Fibroblast of skin of left quadriceps (primary cell): Measurements from ENCODE around the gene KLK15.
"Not testable (repeated sequence)": the region's sequence is repeated elsewhere in the genome, so short reads cannot be mapped to it uniquely, and the experiment has no call there.

Experiments used
- DNase-seq, 2 experiments: peaks; one replicate each; pipeline ENCODE4 v3.0.0-alpha.2; 2013; ENCODE audit warnings: low read depth in 2 of 2

The KLK15 gene

GRCh38 chr19:50796634-50797428 is 36.5 kb downstream of the KLK15 start:
- no peak for DNase-seq

- DNase-seq = no peak
These were observed 37.2 kb downstream of the KLK15 start for GRCh38 chr19:50796128-50796633.

DNA sequence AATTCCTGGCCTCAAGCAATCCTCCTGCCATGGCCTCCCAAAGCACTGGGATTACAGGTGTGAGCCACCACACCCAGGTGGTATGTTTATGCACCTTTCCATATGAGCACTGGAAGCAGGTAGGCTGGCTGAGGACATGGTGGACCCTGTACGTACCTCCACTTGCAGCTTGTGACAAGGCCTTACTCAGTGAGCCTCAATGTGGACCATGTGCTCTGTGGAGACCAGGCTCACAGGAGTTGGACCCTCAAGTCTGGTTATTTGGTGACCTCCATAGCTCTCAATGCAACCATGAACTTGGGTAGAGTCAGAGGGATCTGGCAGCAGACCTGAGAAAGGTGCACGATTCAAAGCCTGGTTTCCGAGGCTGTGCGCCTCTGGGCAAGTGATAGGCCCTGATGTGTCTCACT is 37.7 kb downstream of the KLK15 start:
- DNase-seq = no peak

- DNase-seq = no peak
These were observed 38.3 kb downstream of the KLK15 start for GRCh38 chr19:50794876-50795663.

- no peak for DNase-seq
These were observed 39.1 kb downstream of the KLK15 start for GRCh38 chr19:50794074-50794875.

GRCh38 chr19:50793558-50794065 is 39.8 kb downstream of the KLK15 start:
- DNase-seq = no peak

DNA sequence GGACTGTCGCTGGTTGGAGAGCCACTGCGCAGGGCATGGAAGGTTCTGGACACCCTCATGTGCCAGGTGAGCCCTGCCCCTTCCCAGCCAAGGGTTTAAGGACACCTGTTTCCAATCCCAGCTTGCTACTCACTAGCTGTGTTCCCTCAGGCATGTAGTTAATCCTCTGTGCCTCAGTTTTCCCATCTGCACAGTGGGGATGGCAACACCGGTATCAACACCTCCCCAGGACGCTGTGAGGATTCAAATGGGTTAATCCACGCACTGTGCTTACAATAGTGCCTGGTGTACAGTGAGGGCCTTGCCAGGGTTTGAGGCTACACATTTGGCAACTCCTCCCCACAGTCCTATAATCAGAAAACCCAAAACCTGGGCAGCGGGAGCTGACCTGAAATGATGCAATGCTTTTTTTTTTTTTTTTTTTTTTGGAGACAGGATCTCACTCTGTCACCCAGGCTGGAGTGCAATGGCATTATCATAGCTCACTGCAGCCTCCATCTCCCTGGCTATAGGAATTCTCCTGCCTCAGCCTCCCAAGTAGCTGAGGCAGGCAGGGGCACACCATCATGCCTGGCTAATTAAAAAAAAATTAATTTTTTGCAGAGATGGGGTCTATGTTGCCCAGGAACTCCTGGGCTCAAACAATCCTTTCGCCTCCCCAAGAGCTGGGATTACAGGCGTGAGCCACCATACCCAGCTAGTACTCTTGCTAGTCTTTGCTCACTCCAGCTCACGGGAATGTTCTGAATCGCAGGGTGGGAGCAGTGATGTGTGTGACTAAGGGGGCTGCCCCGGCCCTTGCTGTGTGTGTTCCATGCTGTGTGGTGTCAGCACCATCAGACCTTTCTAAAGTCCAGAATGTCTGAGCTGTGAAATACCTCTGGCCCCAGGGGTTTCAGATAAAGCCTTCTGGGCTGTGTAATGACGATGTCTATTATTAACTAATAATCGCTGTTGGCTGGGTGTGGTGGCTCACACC is 40.8 kb downstream of the KLK15 start:
- no peak for DNase-seq

DNA sequence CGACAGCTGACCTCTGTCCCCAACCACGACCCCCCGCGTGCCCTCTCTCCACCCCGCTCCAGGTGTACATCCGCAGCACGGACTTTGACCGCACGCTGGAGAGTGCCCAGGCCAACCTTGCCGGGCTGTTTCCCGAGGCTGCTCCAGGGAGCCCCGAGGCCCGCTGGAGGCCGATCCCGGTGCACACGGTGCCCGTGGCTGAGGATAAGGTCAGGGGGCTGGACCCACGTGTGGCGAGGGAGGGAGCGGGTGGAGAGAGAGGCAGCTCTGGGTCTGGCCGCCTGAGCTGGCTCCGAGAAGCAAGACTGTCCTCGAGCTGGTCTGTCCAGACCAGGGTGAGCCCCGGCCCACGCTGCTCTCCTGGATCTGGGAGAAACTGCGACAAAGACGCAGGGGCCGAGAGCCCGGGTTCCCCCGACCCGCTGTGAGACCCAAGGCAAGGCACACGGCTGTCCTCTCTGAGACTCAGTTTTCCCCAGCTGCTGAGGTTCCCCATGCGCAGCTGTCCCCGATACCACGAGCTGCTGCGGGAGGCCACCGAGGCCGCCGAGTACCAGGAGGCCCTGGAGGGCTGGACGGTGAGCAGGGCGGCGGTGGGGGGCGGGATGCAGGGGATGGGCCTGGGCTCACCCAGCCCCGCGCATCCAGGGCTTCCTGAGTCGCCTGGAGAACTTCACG is 41.6 kb downstream of the KLK15 start:
- no peak for DNase-seq

DNA sequence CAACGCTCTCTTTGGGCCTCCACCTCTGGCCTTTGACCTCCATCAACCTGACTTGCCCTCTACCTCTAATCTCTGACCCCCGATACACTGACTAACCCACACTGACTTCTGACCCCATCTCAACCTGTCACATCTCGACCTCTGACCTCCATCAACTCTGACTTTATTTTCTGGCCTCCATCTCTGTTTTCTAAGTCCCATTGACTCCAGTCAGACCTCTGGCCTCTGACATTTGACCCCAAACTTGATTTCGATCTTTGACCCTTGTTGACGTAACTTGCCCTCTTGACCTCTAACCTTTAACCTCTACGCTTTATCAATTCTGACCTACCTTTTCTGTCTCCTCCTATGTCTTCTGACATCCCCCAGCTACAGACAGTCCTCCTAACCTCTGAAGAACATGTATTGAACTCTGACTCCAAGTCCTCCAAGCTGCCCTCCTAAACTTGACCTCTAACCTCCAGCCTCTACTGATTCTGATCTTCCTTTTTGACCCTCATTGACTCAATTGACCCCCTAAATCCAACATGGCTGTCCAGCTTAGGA is 42.4 kb downstream of the KLK15 start:
- no peak for DNase-seq

DNA sequence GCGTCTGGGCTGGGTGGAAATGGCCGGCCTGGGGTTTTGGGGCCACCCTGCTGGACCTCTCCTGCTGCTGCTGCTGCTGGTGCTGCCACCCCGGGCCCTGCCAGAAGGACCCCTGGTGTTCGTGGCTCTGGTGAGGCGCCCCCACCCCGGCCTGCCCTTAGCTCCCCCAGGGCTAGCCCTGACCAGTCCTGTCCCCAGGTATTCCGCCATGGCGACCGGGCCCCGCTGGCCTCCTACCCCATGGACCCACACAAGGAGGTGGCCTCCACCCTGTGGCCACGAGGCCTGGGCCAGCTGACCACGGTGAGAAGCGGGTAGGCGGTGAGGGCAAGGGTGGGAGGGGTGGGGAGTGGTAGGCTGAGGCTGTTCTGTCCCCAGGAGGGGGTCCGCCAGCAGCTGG is 43.0 kb downstream of the KLK15 start, which contains the start of gene ACP4:
Gene ACP4 (plus strand): TSS at position 20 of the 400 bp plus-strand sequence. CDS start 0 bp downstream, at position 20.
- DNase-seq = no peak

DNA sequence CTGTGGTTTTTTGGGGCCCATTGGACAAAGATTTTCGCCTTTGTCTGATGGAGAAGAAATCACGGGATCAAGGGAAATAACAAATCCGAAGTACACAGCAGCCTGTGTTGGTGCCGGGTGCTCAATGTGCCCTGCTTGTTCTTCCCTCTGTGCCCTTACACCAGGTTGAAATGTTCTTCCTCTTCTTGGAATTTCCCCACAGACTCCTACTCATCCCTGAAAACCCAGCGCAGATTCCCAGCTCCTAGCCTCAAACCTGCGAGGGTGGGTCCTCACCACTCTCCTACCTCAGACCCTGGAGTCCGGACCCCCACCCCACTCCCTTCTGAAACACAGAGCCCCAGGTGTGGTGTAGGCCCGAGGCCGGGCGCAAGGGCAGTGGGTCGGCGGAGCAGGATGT is 48.0 kb downstream of the KLK15 start:
- no peak for DNase-seq

DNA sequence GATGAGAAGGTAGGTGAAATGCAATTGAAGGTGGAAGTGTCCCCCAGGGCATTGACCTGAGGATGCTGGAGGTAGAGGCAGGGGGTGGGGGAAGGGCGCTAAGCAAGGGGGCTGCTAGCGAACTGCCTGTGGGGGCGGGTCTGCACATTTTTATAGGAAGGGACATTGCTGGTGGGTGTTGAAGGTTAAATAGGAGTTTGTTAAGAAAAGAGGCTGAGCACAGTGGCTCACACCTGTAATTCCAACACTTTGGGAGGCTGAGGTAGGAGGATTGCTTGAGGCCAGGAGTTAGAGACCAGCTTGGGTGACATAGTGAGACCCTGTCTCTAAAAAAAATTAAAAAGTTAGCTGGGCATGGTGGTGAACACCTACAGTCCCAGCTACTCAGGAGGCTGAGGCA is 48.7 kb downstream of the KLK15 start:
- no peak for DNase-seq

DNA sequence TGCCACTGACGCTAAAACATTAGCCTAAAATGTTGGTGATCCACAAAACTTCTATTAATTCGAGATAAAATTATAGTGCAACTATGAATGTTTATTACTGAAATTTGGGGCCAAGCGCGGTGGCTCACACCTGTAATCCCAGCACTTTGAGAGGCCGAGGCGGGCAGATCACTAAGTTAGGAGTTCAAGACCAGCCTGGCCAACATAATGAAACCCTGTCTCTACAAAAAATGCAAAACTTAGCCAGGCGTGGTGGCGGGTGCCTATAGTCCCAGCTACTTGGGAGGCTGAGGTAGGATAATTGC is 49.6 kb downstream of the KLK15 start:
- not testable (repeated sequence) for DNase-seq

DNA sequence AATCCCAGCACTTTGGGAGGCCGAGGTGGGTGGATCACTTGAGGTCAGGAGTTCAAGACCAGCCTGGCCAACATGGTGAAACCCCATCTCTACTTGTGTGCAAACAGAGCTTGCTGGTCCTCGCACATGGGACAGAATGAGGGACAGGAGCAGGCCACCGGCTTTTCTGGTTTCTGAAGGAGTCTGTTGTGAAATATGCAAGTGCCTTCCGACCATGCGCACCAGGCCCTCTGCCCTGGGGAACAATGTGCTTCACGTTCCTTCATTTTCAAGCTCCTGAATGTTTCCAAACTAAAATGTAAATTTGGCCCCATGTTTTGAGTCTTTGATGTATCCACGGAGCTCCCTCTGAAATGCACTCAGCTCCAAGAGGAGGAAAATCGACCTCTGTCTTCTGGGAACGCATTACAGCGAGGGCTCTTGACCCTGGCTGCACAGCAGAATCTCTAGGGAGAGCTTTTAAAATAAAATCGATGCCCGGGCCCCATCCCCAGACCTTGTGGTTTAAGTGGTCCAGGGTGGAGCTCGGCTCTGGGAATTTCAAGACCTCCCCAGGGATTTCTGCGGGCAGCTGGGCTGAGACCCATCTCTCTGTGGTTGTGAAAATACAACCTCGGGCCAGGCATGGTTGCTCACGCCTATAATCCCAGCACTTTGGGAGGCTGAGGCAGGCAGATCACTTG is 52.5 kb downstream of the KLK15 start:
- DNase-seq = no peak

- DNase-seq = no peak
These were observed 53.6 kb downstream of the KLK15 start for GRCh38 chr19:50779504-50780457.

GRCh38 chr19:50778906-50779430 is 54.4 kb downstream of the KLK15 start:
- DNase-seq = no peak

DNA sequence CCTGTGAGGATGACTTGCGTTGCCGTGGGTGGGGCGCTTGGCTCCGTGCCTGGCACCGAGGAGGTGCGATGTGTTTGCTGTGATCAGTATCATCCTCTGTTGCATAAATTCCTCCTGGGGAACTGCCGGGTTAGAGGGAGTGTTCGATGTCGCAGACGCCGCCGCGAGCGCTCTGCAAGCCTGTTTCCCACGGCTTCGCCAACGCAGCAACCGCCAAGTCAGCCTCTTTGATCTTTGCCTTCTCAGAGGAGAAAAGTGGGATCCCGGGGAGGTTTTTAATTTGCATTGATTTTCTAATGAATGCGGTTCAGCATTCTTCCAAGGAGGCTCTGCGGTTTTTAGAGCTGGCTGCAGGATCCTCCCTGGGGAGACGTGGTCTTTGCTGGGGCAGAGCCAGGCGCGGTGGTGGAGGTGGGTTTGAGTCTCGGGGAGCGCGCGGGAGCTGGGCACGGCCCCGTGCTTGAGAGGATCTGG is 55.5 kb downstream of the KLK15 start:
- no peak for DNase-seq

- no peak for DNase-seq
These were observed 56.1 kb downstream of the KLK15 start for GRCh38 chr19:50777261-50777660.
